HG03565 (cell line): ENCODE data around the gene TRIM23.
"Not testable (repeated sequence)": the region's sequence is repeated elsewhere in the genome, so short reads cannot be mapped to it uniquely, and the experiment has no call there.

Experiments
- ATAC-seq: cut with Tn5 transposase; IDR thresholded peaks from one replicate; pipeline ENCODE4 v1.9.1; 2021; ENCODE audit warnings: mild to moderate bottlenecking, moderate library complexity; ENCODE audit not compliant: unreplicated experiment

TRIM23 gene

DNA sequence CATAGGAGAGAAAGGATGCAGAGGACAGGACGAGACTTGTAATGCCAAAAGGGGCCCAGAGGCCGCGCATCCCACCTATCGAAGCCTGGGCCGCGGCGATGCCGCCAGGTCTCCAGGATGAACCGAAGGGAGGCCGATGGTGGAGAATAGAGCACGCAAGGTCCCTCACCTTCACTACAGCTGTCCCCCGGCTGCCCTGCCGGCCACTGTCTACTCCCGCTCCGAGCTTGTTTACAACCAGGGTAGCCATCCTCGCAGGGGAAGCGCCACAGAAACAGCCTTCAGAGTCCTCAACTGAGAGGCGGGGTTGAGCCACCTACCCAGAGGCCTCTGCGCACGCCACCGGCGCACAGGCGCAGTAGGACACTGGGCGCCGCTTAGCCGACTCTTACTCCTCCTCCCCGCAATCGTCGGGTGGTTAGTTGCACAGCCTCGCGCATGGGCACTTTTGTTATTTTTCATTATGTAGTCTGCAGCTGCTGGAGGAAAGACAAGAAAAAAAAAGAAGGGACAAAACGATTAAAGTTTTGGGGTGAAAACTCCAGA is at the start of gene TRIM23:
TRIM23 (minus strand) TSS at position 309 of the 546 bp plus-strand sequence; CDS start at position 250, 59 bp downstream.
- peak; percentile 90 for ATAC-seq

DNA sequence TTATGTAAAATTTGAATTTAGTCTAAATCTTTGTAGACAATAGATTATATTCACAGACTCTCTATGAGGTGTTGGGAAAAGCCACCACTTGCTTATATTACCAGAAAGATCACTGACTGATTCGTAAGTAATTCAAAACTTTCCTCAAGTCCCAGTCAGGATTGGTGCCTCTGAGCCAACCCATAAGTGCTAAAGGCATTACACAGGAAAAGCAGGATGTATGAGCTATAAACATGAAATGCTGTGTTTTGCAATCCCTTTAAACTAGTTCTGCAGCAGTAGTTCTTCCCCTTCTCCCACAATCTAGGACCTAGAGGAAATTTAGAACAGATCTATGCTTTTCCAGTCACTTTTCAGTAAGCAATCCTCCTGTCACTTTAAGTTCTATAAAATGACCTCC is 48.7 kb upstream of the TRIM23 start:
- no peak for ATAC-seq

DNA sequence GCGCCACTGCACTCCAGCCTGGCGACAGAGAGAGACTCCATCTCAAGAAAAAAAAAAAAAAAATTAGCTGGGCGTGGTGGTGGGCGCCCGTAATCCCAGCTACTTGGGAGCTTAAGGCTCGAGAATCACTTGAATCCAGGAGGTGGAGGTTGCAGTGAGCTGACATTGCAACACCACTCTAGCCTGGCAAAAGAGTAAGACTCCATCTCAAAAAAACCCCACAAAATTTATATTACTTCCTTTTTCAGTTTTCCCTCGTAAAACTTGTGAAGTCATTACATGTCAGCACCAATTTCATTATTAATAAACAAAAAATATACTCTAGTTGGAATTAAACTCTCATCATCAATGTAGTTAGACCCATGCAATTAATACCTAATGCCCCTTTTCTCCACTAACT is 44.6 kb upstream of the TRIM23 start:
- ATAC-seq, result no peak

DNA sequence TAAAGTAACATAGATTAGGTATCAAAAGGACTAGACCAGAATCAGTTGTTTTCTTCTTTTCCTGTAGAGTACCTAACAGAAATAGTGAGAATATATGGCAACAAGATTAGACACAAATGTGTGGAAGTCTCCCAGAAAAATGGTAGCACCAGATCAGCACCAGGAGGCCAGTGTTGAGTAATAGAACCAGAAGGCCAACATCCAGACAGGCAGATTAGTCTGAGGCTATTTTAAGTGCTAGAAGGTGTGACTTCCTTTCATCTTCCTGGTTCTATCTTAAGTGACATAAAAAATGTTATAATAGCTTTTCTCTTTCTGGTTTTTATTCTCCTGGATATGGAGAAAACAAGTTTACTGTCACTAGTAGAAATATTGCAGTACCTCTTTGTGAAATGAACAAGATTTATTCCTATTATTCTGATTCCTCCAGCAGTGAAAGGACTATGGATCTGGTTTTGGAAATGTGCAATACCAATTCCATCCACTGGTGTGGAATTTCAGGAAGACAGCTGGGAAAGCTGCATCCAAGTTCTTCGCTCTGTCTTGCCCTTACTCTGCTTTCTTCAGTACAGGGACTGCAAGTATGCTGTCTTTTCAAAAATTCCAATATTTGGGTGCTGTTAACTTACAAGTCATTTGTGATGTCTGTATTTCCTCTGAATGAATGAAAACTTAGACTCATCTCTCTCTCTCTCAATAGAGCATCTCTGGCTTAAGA is 39.8 kb upstream of the TRIM23 start:
- no peak for ATAC-seq

DNA sequence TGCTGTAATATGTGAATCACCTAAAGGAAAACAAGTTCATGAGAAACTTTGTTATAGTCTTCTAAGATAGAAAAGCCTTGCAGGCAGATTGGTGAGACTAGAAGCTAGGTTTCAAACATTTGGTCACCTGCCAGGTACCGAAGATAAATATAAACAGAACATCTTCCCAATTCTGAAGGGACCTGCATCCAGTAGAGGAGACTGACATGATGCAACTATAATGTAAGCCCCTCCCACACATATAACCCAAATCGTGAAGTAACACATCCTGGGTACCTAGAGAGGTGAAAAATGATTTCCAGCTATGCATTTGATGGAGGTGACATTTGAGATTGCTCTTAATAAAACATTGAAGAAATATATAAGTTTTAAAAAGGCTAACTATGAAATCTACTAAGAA is 30.6 kb upstream of the TRIM23 start:
- no peak for ATAC-seq

DNA sequence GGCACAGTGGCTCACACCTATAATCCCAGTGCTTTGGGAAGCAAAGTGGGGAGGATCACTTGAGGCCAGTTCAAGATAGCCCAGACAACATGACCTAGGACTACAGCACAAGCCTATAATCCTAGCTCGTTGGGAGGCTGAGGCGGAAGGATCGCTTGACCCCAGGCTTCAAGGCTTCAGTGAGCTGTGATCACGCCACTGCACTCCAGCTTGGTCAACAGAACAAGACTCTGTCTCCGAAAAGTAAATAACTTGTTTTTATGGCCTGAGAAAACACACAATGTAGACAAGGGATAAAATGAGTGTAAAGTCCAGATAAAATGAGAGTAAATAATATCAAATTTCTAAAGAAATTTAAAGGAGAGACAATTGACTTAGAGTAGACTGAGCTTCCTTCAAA is 27.0 kb upstream of the TRIM23 start:
- no peak for ATAC-seq

DNA sequence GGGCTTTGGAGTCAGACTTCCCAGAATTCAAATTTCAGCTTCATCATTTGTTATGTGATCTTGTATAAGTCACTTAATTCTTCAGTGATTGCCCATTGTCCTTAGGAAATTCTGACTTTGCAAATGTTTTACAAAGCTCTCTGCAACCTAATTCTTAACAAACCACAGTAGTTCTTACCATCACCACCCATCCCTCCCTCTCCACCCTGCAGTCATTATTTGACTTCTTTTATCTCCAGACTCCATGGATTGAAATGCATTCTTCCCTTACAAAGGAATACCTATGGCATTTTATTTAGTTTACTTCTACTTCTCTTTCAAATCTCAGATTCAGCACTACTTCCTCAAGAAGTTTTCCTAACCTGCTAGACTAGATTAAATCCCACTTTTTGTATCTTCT is 23.8 kb upstream of the TRIM23 start:
- ATAC-seq, result no peak

DNA sequence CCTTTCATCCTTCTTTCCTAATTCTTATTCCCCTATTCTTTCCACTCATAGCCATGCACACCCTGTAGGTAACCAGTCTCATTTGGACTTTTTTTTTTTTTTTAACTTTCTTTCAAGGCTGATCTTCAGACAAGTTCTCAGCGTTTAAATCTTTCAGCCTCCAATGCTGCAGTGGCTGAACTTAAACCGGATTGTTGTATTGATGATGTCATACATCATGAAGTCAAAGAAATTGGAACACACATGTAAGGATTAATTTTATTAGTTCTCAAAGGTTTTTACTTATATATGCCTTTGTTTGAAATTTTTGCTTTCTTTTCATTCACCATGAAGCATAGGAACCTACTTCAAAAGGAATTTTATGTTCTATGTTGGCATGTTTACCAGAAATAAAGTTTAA is 22.8 kb upstream of the TRIM23 start:
- no peak for ATAC-seq

DNA sequence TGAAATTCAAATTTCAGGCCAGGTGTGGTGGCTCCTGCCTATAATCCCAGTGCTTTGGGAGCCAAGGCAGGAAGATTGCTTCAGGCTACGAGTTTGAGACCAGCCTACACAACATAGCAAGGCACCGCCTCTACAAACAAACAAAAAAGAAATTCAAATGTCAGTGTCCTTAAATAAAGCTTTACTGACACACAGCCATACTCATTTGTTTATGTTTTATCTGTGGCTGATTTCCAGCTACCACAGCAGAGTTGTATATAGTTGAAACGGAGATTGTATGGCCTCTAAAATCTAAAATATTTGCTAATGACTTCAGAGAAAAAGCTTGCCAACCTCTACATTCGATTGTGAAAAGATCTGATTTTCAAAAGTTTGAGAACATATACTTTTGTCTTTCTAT is 16.1 kb upstream of the TRIM23 start:
- no peak for ATAC-seq

DNA sequence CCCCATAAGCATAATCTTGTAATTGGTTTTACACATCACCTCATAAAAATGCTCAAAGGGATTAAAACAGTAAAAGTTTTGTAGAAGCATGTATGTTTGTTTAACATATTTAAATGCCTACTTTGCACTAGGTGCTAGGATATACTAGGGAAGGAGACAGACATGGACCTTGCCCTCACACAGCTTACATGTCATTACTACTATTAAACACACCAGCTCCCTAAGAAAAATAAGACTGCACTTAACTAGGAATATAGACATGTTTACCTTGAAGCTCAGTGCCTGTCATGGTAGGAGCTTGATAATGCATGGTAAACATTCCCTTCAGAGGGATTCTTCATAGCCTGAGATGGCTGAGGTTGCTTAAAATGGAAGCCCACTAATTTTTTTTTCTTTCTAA is 6.8 kb upstream of the TRIM23 start:
- no peak for ATAC-seq

DNA sequence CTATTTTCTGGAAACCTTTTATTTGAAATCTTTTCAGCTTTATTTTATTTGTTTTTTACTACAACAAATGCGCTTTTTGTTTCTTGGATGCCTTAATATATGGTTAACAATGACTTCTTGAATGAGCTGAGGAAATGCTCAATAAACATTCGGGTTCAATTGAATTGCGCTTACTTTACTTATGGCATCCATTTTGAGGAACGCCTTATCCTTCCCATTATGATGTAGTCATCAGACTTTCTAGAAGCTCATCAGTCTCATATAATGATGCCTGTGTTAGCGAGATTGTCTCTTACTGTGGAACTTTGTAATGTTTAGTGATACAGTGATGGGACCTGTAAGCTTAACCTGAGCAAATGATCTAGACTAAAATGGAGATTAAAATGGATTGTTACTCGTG is 1.6 kb upstream of the TRIM23 start:
- ATAC-seq, result no peak

DNA sequence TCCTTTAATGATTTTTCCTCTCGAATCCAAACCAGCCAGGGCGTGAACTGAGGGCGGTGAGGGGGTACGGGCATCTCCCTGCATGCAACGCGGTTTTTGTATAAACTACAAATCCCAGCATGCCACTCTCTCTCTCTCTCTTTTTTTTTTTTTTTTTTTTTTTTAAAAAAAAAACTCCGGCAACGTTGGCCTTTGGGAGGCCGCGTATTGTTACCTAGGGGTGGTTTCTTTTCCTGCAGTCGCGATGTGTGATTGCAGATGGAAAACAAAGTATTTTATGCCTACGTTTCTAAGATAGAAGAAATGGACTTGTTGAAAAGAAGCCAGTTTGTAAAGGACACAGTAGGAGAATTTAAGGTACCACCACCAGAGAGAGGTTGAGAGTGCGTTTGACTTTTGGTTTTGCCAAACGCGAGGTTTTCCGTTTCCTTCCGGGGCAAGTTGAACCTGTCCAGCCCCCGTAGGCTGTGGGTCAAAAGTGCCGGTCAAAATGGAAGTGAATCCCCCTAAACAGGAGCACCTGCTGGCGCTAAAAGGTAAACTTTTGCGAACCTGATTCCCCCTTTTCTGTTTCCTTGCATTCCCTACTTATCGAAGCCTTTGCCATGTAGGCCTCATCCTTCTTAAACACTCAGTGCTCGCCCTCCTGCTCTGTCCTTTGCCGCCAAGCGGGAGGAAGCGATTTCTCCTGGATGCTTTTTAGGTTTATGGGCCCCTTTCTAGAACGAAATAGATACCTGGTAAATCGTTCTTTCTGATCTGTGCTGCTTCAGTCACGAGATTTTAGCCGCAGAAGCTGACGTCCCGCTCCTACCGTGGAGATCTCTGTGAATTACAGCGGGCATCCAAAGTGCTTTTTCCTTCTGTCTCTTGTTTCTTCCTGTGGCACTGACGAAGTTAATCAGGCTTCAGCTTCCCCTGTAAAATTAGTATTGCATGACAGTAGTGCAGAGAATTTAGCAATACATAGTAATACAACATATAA is 730 bp upstream of the TRIM23 start, which contains the start of the genes SHLD3 and TRAPPC13:
SHLD3 (plus strand) TSS at position 457 of the 985 bp plus-strand sequence. CDS start 4,561 bp downstream, outside the sequence.
TRAPPC13 (plus strand) TSS at position 457 of the 985 bp plus-strand sequence; CDS start at position 491, 34 bp downstream.
- ATAC-seq, result peak; percentile 49

DNA sequence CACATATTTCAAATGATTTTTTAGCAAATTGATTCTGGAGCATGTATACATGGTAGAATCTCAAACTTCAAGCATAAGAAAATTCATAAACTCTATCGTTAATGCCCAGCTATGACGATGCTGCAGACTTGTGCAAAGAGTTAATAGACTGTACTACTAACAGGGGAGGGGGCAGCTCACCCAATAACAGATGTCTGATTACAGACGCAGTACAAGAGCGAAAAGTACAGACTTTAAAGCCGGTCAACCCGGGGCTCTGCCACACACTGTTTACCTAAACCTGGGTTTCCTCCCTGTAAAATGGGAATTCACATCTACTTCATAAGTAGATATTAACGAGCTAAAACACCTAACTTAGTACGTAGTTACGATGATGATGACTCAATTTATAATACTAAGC is 651 bp downstream of the TRIM23 start:
- ATAC-seq, result no peak

DNA sequence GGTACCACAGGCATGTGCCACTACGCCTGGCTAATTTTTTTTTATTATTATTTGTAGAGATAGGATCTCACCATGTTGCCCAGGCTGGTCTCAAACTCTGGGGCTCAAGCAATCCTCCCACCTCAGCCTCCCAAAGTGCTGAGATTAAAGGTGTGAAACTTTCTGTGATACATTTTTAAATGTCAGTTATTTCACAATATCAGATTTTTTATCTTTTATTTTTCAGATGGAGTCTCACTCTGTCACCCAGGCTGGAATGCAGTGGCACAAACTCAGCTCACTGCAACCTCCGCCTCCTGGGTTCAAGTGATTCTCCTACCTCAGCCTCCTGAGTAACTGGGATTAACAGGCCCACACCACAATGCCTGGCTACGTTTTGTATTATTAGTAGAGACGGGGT is 2.2 kb downstream of the TRIM23 start:
- not testable (repeated sequence) for ATAC-seq

DNA sequence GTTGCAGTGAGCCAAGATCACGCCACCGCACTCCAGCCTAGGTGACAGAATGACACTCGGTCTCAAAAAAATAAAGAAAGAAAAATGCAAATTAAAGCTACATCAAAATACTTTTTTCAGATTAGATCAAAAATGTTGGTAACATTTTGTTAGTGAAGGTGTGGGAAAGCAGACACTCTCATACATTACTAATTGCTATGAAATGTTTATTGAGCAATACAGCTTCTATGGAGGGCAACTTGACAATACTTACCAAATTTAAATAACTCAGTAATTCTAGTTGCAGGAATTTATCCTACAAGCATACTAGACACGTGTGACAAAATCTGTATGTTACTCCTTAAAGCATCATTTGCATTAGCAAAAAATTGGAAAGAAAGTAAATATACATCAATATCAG is 4.1 kb downstream of the TRIM23 start:
- no peak for ATAC-seq

DNA sequence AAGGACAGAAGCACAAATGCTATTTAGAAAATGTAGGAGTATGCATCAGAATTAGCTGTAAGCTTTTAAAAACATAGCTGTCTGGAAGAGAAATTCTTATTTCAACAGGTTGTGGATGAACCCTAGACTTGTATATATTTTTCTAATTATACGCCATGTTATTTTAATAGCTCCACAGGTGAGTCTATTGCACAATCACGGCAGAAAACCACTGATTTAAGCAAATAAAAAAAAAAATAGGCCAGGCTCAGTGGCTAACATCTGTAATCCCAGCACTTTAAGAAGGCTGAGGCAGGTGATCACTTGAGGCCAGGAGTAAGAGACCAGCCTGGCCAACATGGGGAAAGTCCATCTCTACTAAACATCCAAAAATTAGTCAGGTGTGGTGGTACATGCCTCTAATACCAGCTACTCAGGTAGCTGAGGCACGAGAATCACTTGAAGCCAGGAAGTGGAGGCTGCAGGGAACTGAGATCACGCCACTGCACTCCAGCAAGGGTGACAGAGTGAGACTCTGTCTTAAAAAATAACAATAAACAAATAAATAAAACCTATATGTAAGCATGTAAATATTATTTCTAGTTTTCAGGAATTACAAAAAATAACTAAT is 11.7 kb downstream of the TRIM23 start:
- ATAC-seq, result no peak

DNA sequence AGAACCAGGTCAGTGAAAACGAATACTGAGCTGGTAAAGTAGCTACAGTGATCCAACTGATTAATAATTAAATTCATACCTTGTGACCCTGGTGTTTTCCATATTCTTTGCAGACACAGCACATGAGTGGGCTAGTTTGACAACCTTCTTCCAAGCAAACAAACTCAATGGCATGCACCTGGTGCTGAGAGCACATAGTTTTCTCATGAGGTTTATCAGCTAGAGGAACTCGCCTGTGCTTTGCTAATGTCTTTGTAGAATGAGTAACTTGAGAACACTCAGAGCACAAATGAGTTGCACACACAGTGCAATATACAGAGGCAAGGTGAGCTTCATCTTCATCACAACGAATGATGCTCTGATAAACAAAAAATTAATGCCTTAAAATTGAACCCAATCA is 12.6 kb downstream of the TRIM23 start:
- ATAC-seq, result no peak

DNA sequence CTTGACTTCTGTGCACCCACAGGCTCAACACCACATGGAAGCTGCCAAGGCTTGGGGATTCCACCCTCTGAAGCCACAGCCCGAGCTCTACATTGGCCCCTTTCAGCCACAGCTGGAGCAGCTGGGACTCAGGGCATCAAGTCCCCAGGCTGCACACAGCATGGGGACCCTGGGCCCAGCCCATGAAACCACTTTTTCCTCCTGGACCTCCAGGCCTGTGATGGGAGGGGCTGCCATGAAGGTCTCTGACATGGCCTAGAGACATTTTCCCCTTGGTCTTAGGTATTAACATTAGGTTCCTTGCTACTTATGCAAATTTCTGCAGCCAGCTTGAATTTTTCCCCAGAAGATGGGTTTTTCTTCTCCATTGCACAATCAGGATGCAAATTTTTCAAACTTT is 22.4 kb downstream of the TRIM23 start:
- ATAC-seq, result not testable (repeated sequence)

DNA sequence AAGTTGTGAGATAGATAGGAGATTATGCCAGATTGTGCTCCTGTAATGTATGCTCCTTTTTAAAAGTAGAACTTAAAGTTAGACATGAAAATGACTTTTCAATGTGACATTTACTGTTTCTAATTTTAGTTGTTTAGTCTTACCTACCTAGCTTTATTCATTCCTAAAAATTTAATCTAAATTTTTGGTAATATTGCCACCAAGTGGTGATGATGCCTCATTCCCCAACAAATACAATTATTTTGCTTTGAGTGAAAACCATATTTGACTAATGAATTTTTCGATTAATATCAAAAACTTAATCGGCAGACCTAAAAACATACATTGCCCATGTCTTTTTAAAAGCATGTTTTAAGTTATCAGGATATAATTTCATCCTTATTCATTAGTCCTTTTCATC is 35.4 kb downstream of the TRIM23 start:
- ATAC-seq, result no peak

DNA sequence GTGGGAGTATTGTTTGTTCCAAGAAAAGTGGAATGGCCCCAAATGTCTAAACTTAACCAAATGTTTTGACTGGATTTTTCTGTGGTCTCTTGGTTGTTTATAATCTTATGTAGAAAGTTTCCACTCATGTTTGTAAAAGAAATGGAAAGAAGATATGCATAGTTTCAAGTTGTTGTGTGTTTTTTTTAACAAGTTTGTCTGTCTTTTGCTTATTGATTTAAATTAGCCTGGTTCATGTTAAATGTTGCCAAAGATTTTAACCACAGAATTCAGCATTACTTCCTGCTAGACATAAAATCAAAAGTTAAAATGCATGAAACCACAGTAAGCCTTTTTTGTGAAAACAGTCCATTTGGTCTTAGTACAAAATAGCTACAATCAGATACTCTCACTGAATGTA is 47.0 kb downstream of the TRIM23 start:
- no peak for ATAC-seq

DNA sequence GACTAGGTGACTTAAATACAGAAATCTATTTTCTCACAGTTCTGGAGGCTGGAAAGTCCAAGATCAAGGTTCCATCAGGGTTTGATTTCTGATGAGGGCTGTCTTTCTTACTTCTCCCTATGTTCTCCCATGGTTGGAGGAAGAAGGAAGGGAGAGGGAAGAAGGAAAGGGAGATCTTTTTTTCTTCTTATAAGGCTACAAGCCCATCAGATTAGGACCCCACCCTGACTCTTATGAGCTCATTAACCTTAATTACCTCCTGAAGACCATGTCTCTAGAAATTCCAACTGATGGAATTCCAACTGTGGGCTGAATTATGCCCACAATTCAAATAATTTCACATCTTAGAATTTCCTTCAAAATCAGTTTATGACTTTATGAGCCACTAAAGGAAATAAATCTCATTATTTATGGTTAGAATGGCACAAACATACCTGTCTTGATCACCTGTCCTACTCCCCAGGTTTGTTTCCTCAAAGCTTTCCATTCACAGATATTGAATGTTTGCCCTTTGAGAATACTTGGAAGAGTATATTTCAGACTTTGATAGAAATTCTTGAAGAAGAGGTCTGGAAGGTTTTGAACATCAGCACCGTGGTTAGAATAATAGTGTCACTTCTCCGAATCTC is 53.4 kb downstream of the TRIM23 start:
- no peak for ATAC-seq
